ENCODE results near the gene CARD18. TPM values are rescaled to one million over a fixed set of nuclear protein-coding genes. Genes with fewer than 3 reads are reported as not detected.

The CARD18 gene
- total RNA-seq, 1 donor from 2014 or later, result 0.26 TPM

GRCh38 chr11:105092256-105093239 is 47.0 kb downstream of the CARD18 start:
- TF ChIP-seq CTCF (IDR thresholded peaks at IDR 0.05; ENCODE audit: insufficient read depth, low read length, severe bottlenecking), result no peak
- FAIRE-seq (no peak), DNase-seq (ENCODE audit: low read depth) (peak; percentile 85)
- no peaks in the 10 kb centered on the region for H3K36me3 ChIP-seq (ENCODE audit: control insufficient read depth, insufficient read depth, low read length)
- H3K27me3 ChIP-seq (ENCODE audit: control insufficient read depth, insufficient read depth, low read length), result no peaks in the 10 kb centered on the region
- no peak overlapping the region for H3K4me3 ChIP-seq (ENCODE audit: low read depth, low read length)

Other genes starting within 250 kb of the CARD18 start
- gene CASP12, start 241.3 kb downstream of the CARD18 start, total RNA-seq, result not detected in 2 replicates
- gene CASP4, start 171.2 kb downstream of the CARD18 start, total RNA-seq, result 172 and 250 TPM in 2 replicates
- gene CASP5, start 116.6 kb downstream of the CARD18 start, total RNA-seq, result 6.9 TPM in 1 of 2 replicates, not detected in the other
- 10.8 and 69.3 TPM in 2 replicates for gene CASP1, start 104.6 kb downstream of the CARD18 start, total RNA-seq
- 0.53 and 2.4 TPM in 2 replicates for gene CARD16, start 94.4 kb downstream of the CARD18 start, total RNA-seq